Chondrocyte (in vitro differentiated cells): ENCODE measurements around the gene POFUT1. TPM values are rescaled to one million over a fixed set of nuclear protein-coding genes. Genes with fewer than 3 reads are reported as not detected.

Experiments used
- DNase-seq: peaks from one replicate; pipeline ENCODE4 v3.0.0; 2021; ENCODE audit warnings: mixed read lengths, low spot score
- H3K27ac Mint-ChIP-seq: one replicate; pipeline ENCODE4 v1.8.0; 2021; ENCODE audit warnings: mild to moderate bottlenecking, moderate library complexity, mixed read lengths; ENCODE audit not compliant: unreplicated experiment
- H3K27me3 Mint-ChIP-seq: 2 replicates; pipeline ENCODE4 v1.8.0; 2021; ENCODE audit warnings: low read depth, mixed read lengths
- H3K36me3 Mint-ChIP-seq: 2 replicates; pipeline ENCODE4 v1.8.0; 2021; ENCODE audit warnings: low read depth, mixed read lengths
- H3K4me1 Mint-ChIP-seq: 2 replicates; pipeline ENCODE4 v1.8.0; 2021; ENCODE audit warnings: low read depth, mild to moderate bottlenecking, mixed read lengths
- H3K4me3 Mint-ChIP-seq: one replicate; pipeline ENCODE4 v1.8.0; 2021; ENCODE audit warnings: mild to moderate bottlenecking, moderate library complexity, mixed read lengths; ENCODE audit not compliant: unreplicated experiment
- H3K9me3 Mint-ChIP-seq: 2 replicates; pipeline ENCODE4 v1.8.0; 2021; ENCODE audit warnings: low read depth, mixed read lengths
- total RNA-seq: library from RNA; stranded (reverse); gene quantifications from 3 replicates; pipeline ENCODE4 v1.2.1, GENCODE V29; 2021
- TF ChIP-seq, protein P1 (sequence below): fragments of 200-600 bp; sonication (generic); IDR thresholded peaks from 2 replicates; pipeline ENCODE4 v1.5.0; 2021; ENCODE audit warnings: antibody characterized with exemption, mild to moderate bottlenecking, moderate library complexity

POFUT1 gene
- total RNA-seq, 1 donor from 2014 or later: 68.3 TPM

DNA sequence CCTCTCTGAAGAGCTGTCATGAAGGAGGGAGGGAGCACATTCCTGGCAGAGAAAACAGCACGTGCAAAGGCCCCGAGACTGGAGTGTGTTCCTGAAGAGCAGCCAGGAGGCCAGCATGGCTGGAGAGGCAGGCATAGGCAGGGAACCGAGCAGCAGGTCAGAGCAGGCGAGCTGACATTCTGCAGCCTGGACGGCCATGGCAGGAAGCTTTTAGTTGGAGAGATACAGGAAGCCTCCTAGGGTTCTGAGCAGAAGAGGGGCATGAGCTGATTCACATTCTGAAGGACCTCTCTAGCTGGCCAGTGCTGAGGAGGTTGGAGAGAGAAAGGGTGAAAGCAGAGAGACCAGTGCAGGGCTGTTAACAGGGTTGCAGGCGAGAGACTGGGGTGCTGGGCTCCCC is 29.7 kb downstream of the POFUT1 start:
- TF ChIP-seq, protein P1, sequence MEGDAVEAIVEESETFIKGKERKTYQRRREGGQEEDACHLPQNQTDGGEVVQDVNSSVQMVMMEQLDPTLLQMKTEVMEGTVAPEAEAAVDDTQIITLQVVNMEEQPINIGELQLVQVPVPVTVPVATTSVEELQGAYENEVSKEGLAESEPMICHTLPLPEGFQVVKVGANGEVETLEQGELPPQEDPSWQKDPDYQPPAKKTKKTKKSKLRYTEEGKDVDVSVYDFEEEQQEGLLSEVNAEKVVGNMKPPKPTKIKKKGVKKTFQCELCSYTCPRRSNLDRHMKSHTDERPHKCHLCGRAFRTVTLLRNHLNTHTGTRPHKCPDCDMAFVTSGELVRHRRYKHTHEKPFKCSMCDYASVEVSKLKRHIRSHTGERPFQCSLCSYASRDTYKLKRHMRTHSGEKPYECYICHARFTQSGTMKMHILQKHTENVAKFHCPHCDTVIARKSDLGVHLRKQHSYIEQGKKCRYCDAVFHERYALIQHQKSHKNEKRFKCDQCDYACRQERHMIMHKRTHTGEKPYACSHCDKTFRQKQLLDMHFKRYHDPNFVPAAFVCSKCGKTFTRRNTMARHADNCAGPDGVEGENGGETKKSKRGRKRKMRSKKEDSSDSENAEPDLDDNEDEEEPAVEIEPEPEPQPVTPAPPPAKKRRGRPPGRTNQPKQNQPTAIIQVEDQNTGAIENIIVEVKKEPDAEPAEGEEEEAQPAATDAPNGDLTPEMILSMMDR: no peak
- Mint-ChIP-seq H3K36me3 (peaks cover 40% of the 10 kb centered on the region), H3K27ac (no peak overlapping the region), H3K27me3 (no peaks in the 10 kb centered on the region), H3K9me3 (no peaks in the 10 kb centered on the region), H3K4me3 (no peak overlapping the region), H3K4me1 (peaks cover 5% of the 10 kb centered on the region)
- peak; percentile 49 for DNase-seq

DNA sequence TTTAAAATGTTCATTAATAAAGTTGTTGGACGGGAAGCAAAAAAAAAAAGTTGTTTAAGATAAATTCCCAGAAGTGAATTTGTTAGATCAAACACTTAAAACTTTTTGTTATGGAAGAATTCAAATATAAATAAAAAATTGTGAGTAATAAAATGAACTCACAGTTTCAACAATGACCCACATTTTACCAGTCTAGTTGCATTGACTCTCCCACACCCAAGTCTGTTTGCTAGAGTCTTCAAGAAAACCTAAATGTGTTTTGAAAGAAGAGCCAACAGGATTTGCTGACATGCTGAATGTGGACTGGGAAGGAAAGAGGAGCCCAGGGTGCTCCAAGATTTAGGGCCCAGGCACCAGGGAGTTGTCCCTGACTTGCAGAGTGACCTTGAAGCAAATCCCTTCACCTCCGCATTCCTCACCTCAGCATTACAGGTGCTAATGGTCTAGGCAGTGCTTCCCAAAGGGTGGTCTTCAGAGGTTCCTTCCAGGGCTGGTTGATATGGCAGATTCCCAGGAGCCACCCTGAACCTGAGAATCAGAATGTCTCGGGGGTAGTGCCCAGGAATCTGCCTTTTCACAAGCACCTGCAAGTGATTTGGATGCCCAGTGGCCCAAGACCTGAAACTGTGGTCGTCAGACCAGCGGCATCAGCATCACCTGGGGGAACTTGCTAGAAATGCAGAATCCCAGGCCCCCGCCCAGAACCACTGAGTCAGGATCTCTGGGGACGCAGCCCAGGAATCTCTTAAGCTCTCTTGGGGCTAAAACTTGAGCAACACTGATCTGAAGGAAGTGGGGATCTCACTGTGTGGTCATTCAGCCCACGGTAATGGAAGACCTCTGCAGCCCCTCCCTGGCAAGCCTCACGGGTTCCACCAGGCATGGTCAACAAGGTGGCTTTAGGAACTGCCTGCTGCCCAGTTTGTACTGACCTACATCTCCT is 31.1 kb downstream of the POFUT1 start:
- peak; percentile 54 for DNase-seq
- Mint-ChIP-seq H3K4me1 (peaks cover 5% of the 10 kb centered on the region), H3K27me3 (no peaks in the 10 kb centered on the region)

DNA sequence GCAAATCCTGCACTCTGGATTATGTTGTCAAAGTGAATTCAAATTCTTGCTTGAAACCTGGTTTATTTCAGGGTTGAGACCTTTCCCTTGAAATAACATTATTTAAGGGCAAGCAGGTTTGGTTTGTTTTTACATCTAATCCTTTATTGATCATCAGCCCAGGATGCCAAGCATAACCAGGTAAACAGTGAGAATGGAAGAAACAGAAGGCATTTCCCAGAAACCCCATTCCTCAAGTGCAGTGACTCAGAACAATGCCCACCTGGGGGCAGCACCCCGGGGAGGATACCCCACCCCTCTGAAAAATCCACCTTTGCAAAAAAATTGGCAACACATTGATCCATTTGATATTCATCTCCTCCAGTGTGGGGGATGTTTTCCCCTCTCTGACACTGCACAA is 32.5 kb downstream of the POFUT1 start:
- Mint-ChIP-seq H3K4me1 (peaks cover 5% of the 10 kb centered on the region), H3K4me3 (no peak overlapping the region), H3K27me3 (no peaks in the 10 kb centered on the region), H3K9me3 (no peaks in the 10 kb centered on the region), H3K27ac (no peak overlapping the region), H3K36me3 (peaks cover 16% of the 10 kb centered on the region)
- peak; percentile 14 for DNase-seq
- TF ChIP-seq, protein P1: peak; percentile 45

More for the DNA sequence above, 31.1 kb downstream of the POFUT1 start:
- TF ChIP-seq, protein P1: no peak
- Mint-ChIP-seq H3K9me3 (no peaks in the 10 kb centered on the region), H3K27ac (no peak overlapping the region), H3K36me3 (peaks cover 27% of the 10 kb centered on the region), H3K4me3 (no peak overlapping the region)

DNA sequence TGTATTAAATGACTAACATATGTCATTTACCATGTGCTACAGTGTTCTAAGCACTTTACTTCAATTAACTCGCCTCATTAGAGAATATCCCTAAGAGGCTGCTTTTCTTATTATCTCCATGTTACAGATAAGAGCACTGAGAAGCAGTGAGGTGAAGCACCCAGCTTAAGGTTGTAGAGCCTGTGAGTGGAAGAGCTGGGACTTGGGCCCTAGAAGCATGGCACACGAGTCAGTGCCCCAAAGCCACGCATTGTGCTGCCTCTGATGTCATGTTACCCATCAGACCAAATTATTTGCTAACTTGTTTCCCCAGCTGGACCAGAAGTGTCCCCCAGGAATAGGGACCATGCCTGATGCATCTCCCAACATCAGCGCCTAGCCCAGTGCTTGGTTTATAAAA is 34.1 kb downstream of the POFUT1 start:
- Mint-ChIP-seq H3K4me3 (no peak overlapping the region), H3K4me1 (peaks cover 5% of the 10 kb centered on the region), H3K36me3 (peaks cover 6% of the 10 kb centered on the region), H3K9me3 (no peaks in the 10 kb centered on the region), H3K27me3 (no peaks in the 10 kb centered on the region), H3K27ac (no peak overlapping the region)
- peak; percentile 12 for DNase-seq
- TF ChIP-seq, protein P1: no peak

DNA sequence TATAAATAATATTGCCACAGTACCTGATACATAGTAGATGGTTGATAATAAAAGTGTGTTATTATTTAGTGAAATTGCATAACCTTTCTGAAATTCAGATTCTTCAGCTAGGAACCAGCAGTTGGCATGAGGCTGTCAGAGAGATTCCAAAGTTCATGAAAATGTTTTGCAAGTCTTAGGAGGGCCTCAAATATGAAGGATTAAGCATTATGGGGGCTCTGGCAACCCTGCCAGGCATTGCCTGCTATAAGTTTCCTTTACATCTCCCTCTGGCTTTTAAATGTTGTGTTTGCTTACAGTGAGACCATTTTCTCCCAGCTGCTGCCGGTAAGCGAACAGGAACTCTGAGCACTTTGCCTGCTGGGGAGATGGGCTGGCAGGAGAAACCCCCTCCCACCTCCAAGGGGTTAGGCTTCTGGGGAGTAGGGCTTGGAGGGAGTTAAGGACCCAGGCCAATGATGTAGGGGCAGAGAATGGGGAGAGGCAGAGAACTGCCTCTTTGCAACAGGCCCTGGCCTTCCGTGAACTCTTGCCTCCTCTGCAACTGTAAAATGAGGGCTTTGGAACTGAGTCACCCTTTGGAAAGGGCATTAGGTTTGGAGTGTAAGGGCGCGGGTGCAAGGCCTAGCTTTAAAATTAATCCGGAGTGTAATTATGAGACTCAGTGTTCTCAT is 36.6 kb downstream of the POFUT1 start:
- H3K36me3 Mint-ChIP-seq: no peaks in the 10 kb centered on the region
- H3K4me3 Mint-ChIP-seq: no peak overlapping the region
- H3K27ac Mint-ChIP-seq: no peak overlapping the region
- H3K9me3 Mint-ChIP-seq: no peaks in the 10 kb centered on the region
- no peaks in the 10 kb centered on the region for H3K27me3 Mint-ChIP-seq
- H3K4me1 Mint-ChIP-seq: peaks cover 5% of the 10 kb centered on the region
- TF ChIP-seq, protein P1: no peak
- DNase-seq: no peak
